Endodermal cell (in vitro differentiated cells): ENCODE results near the gene TEX261. TPM values are rescaled to one million over a fixed set of nuclear protein-coding genes. Genes with fewer than 3 reads are reported as not detected.

ENCODE experiments used
- DNase-seq: peaks from one replicate; pipeline ENCODE4 v3.0.0-alpha.2; 2017
- H3K27ac ChIP-seq: 2 replicates; pipeline ENCODE4 v1.5.1; 2013; ENCODE audit warnings: mild to moderate bottlenecking, low read depth, low read length, moderate library complexity
- H3K27me3 ChIP-seq: 2 replicates; pipeline ENCODE4 v1.6.1; 2013; ENCODE audit warnings: mild to moderate bottlenecking, low read length, moderate library complexity; ENCODE audit not compliant: insufficient read depth, control insufficient read depth, poor library complexity, severe bottlenecking
- H3K36me3 ChIP-seq: 2 replicates; pipeline ENCODE4 v1.7.0; 2013; ENCODE audit warnings: mild to moderate bottlenecking, low read length, moderate library complexity; ENCODE audit not compliant: control insufficient read depth, insufficient read depth
- H3K4me1 ChIP-seq: one replicate; pipeline ENCODE4 v1.7.0; 2013; ENCODE audit warnings: low read length; ENCODE audit not compliant: control insufficient read depth, insufficient read depth
- H3K4me3 ChIP-seq: 2 replicates; pipeline ENCODE4 v1.5.1; 2013; ENCODE audit warnings: mild to moderate bottlenecking, low read length, moderate library complexity
- H3K9ac ChIP-seq: 2 replicates; pipeline ENCODE4 v1.6.1; 2013; ENCODE audit warnings: mild to moderate bottlenecking, low read length, moderate library complexity; ENCODE audit not compliant: poor library complexity, severe bottlenecking; ENCODE audit errors: extremely low read depth
- H3K9me3 ChIP-seq: 2 replicates; pipeline ENCODE4 v1.6.1; 2013; ENCODE audit warnings: mild to moderate bottlenecking, low read length, moderate library complexity; ENCODE audit not compliant: control insufficient read depth
- H3K27ac Mint-ChIP-seq: 2 replicates; pipeline ENCODE4 v1.8.0; 2020; ENCODE audit warnings: mixed read lengths
- H3K27me3 Mint-ChIP-seq: 2 replicates; pipeline ENCODE4 v1.8.0; 2021; ENCODE audit warnings: mild to moderate bottlenecking, mixed read lengths; ENCODE audit not compliant: insufficient read depth
- H3K36me3 Mint-ChIP-seq: 2 replicates; pipeline ENCODE4 v1.8.0; 2020; ENCODE audit warnings: low read depth, mixed read lengths
- H3K4me1 Mint-ChIP-seq: 2 replicates; pipeline ENCODE4 v1.8.0; 2020; ENCODE audit warnings: mixed read lengths
- H3K4me3 Mint-ChIP-seq: 2 replicates; pipeline ENCODE4 v1.8.0; 2020; ENCODE audit warnings: mild to moderate bottlenecking, moderate library complexity, mixed read lengths
- H3K9me3 Mint-ChIP-seq: 2 replicates; pipeline ENCODE4 v1.8.0; 2020; ENCODE audit warnings: mild to moderate bottlenecking, mixed read lengths
- CTCF ChIP-seq: fragments of 200-600 bp; sonication (generic); conservative IDR thresholded peaks from 2 replicates; pipeline ENCODE4 v1.5.0; 2021; ENCODE audit warnings: antibody characterized with exemption, mild to moderate bottlenecking
- WGBS, 2 experiments: methylation state at CpG; one replicate each; pipeline versions ENCODE4 v1.1.5 to v1.1.7; 2013; ENCODE audit warnings: missing lambda C conversion rate in 2 of 2, mixed read lengths in 1 of 2; ENCODE audit not compliant: insufficient coverage in 1 of 2, insufficient read length in 1 of 2; 5-methylcytosine and 5-hydroxymethylcytosine counted together
- long read RNA-seq, 4 experiments: library from polyadenylated mRNA in 2 of 4; library from RNA in 1 of 4; library from capped mRNA in 1 of 4; stranded (forward) in 3 of 4; unstranded in 1 of 4; transcript quantifications; one replicate each; pipeline ENCODE4 v2.0.0, GENCODE V29; 2020 to 2021; ENCODE audit warnings: inconsistent platforms in 1 of 4
- polyA plus RNA-seq, 2 experiments: library from polyadenylated mRNA; stranded (reverse); fragments of 50-300 nt; gene quantifications; one replicate each; pipeline ENCODE4 v1.2.3, GENCODE V29; 2013
- total RNA-seq, 2 donors: library from RNA; stranded (reverse); fragmentation: NEBNext Ultra II Directional in 1 of 2; extraction: Animal tissue kit (Norgen Biotek cat#: 25700) in 1 of 2; gene quantifications; 2 replicates in 1 of 2; 3 replicates in 1 of 2; pipeline ENCODE4 v1.2.1, GENCODE V29; 2021

Gene TEX261
- 10 to 100 TPM; 13.3 to 19.9 TPM for total RNA-seq
- polyA plus RNA-seq (2013, experiment 1 of 2), result 33.6 TPM
- 25.2 TPM for polyA plus RNA-seq (2013, experiment 2 of 2)
- long read RNA-seq, experiment 1, partial matches to known transcripts, result 0 of 10 reads
- long read RNA-seq, experiment 1, other reads (novel, unspliced or antisense), result 8 of 10 reads
- long read RNA-seq, experiment 2, transcript TEX261-201 (6 exons, 3,441 nt), result major isoform, 19 of 25 reads
- long read RNA-seq, experiment 2, partial matches to known transcripts, result 0 of 25 reads
- long read RNA-seq, experiment 2, other reads (novel, unspliced or antisense), result 3 of 25 reads
- long read RNA-seq, experiment 3, transcript TEX261-201 (6 exons, 3,441 nt), result major isoform, 5 of 9 reads
- long read RNA-seq, experiment 3, partial matches to known transcripts, result 0 of 9 reads
- long read RNA-seq, experiment 3, other reads (novel, unspliced or antisense), result 4 of 9 reads
- long read RNA-seq, experiment 4, result 0 reads

DNA sequence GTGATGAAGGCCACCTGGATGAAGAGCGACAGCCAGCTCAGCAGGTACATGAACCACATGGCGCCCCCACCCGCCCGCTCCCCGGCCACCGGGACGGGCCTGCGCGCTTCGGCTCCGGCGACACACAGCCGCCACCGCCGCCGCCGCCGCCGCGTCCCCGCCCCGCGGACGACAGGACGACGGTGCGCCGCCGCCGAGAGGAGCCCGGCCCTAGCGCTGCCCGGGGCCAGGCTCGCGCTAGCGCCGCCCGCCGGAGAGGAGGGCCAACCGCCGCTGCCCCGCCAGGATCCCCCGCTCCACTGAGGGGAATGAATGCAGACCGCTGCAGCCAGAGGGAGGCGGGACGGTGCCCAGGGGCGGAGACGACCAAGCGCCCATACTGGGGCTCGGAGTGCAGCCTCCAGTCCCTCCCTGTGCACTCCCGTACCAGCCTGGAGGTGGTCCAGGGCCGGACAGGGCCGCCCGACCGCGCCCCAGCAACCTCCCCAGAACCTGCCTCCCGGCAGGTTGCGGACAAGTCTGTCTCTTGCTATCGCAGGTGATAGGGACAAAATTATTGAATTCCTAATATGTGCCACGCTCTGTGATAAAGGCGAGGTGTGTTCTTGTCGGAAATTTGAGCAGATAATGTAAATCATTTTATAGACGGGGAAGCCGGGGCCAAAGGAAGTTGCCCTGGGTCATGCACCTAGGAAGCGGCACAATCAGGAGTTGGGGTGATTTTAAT, at the start of gene TEX261:
Gene TEX261 (minus strand): TSS at position 175 of the 727 bp plus-strand sequence. CDS start 116 bp downstream, at position 59.
- H3K4me1 Mint-ChIP-seq, result peaks cover 9% of the 10 kb centered on the region
- Histone ChIP-seq H3K27ac (no peak within 1 kb of the TSS), H3K9ac (peak within 1 kb of the TSS; percentile 57), H3K4me1 (peaks cover 3% of the 10 kb centered on the region), H3K9me3 (no peaks in the 10 kb centered on the region), H3K27me3 (peaks cover 7% of the 10 kb centered on the region), H3K4me3 (peak within 1 kb of the TSS; percentile 93), H3K36me3 (peaks cover 11% of the 10 kb centered on the region)
- no peaks in the 10 kb centered on the region for H3K9me3 Mint-ChIP-seq
- H3K27ac Mint-ChIP-seq, result peak within 1 kb of the TSS; percentile 55
- peaks cover 9% of the 10 kb centered on the region for H3K36me3 Mint-ChIP-seq
- peak; percentile 71 for TF ChIP-seq CTCF
- peak; percentile 97 for DNase-seq
- H3K27me3 Mint-ChIP-seq, result peaks cover 10% of the 10 kb centered on the region
- 0 to 1% methylated on average over 29 to 65 of the region's 65 CpGs for WGBS, 2 experiments
- peak within 1 kb of the TSS; percentile 90 for H3K4me3 Mint-ChIP-seq

DNA sequence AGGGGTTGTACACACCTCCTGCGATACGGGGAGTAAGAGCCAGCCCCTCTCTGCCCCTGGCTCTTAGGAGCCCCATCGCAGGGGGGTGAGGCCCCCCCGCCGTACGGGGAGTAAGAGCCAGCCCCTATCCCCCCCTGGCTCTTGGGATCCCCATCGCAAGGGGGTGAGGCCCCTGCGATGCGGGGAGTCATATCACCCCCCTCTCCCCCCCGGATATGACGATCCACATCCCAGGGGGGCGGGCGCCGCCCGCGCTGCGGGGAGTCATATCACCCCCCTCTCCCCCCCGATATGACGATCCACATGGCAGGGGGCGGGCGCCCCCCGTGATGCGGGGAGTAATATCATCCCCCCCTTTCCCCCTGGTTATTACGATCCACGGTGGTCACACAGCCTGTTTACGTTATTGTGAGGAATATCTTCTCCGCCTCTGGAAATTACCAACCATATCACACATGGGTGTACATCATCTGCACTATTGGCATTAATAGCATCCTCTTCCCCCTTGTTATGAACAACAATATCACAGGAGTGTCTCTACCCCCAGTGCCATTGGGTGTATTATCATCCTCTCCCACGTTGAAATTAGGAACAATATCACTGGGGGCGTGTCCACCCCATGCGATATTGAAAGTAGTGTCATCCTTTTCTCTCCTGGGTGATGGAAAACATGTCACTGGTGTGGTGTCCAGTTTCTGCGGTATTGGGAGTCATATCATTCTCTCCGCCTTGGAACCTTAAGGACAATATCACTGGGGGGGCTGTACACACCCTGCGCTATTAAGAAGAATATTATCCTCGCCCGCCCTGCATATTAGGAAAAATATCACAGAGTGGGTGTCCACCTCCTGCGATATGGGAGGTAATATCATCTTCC, 49.1 kb upstream of the TEX261 start:
- 84 to 90% methylated on average over 10 to 33 of the region's 36 CpGs for WGBS, 2 experiments

More for the DNA sequence above, 49.1 kb upstream of the TEX261 start:
- H3K27ac Mint-ChIP-seq, result no peak overlapping the region
- Histone ChIP-seq H3K36me3 (no peaks in the 10 kb centered on the region), H3K27me3 (peaks cover 25% of the 10 kb centered on the region), H3K27ac (no peak overlapping the region), H3K9me3 (no peaks in the 10 kb centered on the region), H3K4me3 (no peak overlapping the region), H3K4me1 (no peaks in the 10 kb centered on the region), H3K9ac (no peak overlapping the region)
- no peak overlapping the region for H3K4me3 Mint-ChIP-seq
- no peaks in the 10 kb centered on the region for H3K4me1 Mint-ChIP-seq
- TF ChIP-seq CTCF, result no peak
- H3K9me3 Mint-ChIP-seq, result no peaks in the 10 kb centered on the region
- H3K36me3 Mint-ChIP-seq, result no peaks in the 10 kb centered on the region
- DNase-seq, result no peak
- peaks cover 19% of the 10 kb centered on the region for H3K27me3 Mint-ChIP-seq
